Large intestine (tissue), 3 donors: ENCODE data around the gene CEP350. TPM values are rescaled to one million over a fixed set of nuclear protein-coding genes. Genes with fewer than 3 reads are reported as not detected.

ENCODE experiments used
- DNase-seq, 2 donors: peaks; one replicate each; pipeline versions ENCODE4 v3.0.0 to v3.0.0-alpha.2; 2013
- H3K27ac ChIP-seq: one replicate; pipeline ENCODE4 v1.5.1; 2013; ENCODE audit warnings: low read length
- H3K27me3 ChIP-seq: 2 replicates; pipeline ENCODE4 v1.6.1; 2013; ENCODE audit warnings: low read length; ENCODE audit not compliant: control insufficient read depth, insufficient read depth
- H3K36me3 ChIP-seq: 2 replicates; pipeline ENCODE4 v1.6.1; 2013; ENCODE audit warnings: low read length; ENCODE audit not compliant: control insufficient read depth, insufficient read depth
- H3K4me1 ChIP-seq: one replicate; pipeline ENCODE4 v1.6.1; 2013; ENCODE audit warnings: low read length; ENCODE audit not compliant: control insufficient read depth, insufficient read depth
- H3K4me3 ChIP-seq: one replicate; pipeline ENCODE4 v1.5.1; 2013; ENCODE audit warnings: low read length
- H3K9me3 ChIP-seq: one replicate; pipeline ENCODE4 v1.6.1; 2013; ENCODE audit warnings: mild to moderate bottlenecking, low read depth, low read length, moderate library complexity; ENCODE audit not compliant: control insufficient read depth
- WGBS: methylation state at CpG from one replicate; pipeline ENCODE4 v1.1.5; 2013; ENCODE audit warnings: low lambda C conversion rate; ENCODE audit not compliant: insufficient coverage; 5-methylcytosine and 5-hydroxymethylcytosine counted together
- polyA plus RNA-seq: library from polyadenylated mRNA; unstranded; fragments of 120-200 nt; gene quantifications from one replicate; pipeline ENCODE4 v1.2.1, GENCODE V29; 2013

CEP350 gene
- polyA plus RNA-seq, 1 donor: 34.2 TPM

DNA sequence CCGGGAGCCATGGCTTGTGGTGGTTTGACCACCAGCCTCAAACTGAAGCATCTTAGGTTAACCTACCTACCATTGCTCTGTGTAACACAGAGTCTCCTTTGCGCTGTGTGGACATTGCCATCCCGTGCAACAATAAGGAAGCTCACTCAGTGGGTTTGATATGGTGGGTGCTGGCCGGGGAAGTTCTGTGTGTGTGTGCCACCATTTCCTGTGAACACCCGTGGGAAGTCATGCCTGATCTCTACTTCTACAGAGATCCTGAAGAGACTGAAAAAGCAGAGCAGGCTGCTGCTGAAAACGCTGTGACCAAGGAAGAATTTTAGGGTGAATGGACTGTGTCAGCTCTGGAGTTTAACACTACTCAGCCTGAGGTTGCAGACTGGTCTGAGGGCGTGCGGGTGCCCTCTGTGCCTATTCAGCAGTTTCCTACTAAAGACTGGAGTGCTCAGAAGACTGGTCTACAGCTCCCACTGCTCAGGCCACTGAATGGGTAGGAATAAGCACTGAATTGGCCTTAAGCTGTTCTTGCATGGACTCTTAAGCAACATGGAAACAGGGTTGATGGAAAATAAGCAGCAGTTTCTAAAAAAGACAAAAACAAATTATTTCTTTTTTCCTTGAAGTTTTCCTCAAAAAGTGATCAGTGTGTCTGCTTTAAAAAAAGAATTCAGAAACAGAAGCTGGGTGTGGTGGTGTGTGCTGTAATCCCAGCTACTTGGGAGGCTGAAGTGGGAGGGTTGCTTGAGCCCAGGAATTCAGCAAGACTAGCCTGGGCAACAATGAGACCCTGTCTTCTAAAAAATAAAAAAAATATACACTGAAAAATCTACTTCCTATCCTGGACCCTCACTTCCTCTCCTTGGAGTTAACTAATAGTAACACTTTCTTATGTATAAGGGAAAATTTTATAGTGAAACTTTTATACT lies 14.6 kb downstream of the CEP350 start:
- H3K4me3 ChIP-seq: no peak overlapping the region
- no peak overlapping the region for H3K27ac ChIP-seq
- no peaks in the 10 kb centered on the region for H3K27me3 ChIP-seq
- H3K9me3 ChIP-seq: no peaks in the 10 kb centered on the region
- no CpG with 5 or more reads among the region's 8 CpGs for WGBS
- no peaks in the 10 kb centered on the region for H3K4me1 ChIP-seq
- DNase-seq: no peak
- H3K36me3 ChIP-seq: peaks cover 8% of the 10 kb centered on the region

DNA sequence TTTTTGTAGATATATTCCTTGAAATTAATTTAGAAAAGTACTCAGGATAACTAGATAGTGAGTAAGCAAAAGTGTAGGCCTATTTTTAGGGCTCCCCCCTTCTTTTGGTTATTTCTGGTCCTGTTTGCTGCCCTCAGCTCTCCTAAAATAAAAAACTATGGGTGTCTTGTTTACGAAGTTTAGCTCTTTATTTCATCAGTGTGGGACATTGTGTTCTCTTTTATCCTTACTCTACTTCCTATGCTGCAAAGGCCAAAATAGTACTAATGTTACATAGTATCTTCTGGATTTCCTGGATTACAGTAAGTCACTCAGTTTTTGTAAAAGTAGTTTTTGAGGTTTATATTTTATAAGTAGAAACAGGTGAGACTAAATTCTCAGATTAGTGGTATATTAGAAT lies 15.4 kb downstream of the CEP350 start:
- no peaks in the 10 kb centered on the region for H3K27me3 ChIP-seq
- peaks cover 8% of the 10 kb centered on the region for H3K36me3 ChIP-seq
- no peaks in the 10 kb centered on the region for H3K4me1 ChIP-seq
- no peak for DNase-seq
- no peaks in the 10 kb centered on the region for H3K9me3 ChIP-seq
- no peak overlapping the region for H3K27ac ChIP-seq
- no peak overlapping the region for H3K4me3 ChIP-seq
- 89% methylated on average over 1 of the region's 1 CpG for WGBS

DNA sequence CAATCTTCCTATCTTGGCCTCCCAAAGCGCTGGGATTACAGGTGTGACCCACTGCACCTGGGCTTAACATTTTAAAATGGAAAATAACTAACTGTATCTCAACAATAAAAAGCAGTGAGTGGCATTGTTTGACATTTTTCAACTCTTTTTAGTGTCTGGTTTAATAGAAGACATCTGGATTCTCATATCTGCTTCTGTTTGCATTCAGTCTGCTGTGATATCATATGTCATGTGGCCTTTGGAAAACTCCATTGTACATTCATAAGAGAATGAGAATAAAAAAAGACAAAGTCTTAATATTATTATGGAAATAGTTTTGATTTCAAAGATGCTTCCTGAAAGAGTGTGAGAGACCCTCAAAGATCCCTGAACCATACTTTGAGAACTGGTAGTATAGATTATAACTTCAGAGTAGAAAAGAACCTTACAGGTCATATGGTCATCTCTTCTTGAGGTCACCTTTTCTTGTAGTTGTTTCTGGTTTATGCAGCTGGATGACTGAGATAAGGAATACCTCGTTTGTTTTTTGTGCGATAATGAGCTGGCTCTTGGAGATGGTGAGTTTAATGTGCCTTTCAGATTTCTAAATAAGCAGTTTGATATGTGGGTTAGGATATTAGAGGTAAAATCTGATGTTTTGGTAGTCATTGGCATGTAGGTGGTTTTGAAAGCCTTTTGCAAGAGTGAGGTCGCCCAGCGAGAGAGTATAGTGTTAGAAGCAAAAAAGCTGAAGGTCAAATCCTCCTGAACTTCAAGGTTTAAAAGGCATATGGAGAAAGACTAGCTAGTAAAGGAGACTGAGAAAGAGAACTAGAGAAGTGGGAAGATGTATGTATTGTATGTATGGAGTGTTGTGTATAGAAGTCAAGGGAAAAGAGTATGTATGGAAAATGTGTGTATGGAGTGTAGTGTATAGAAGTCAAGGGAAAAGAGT lies 17.2 kb downstream of the CEP350 start:
- no peaks in the 10 kb centered on the region for H3K9me3 ChIP-seq
- H3K36me3 ChIP-seq: peaks cover 8% of the 10 kb centered on the region
- DNase-seq: no peak
- H3K4me1 ChIP-seq: no peaks in the 10 kb centered on the region
- WGBS: 73% methylated on average over 3 of the region's 5 CpGs
- no peak overlapping the region for H3K27ac ChIP-seq
- no peaks in the 10 kb centered on the region for H3K27me3 ChIP-seq
- H3K4me3 ChIP-seq: no peak overlapping the region

DNA sequence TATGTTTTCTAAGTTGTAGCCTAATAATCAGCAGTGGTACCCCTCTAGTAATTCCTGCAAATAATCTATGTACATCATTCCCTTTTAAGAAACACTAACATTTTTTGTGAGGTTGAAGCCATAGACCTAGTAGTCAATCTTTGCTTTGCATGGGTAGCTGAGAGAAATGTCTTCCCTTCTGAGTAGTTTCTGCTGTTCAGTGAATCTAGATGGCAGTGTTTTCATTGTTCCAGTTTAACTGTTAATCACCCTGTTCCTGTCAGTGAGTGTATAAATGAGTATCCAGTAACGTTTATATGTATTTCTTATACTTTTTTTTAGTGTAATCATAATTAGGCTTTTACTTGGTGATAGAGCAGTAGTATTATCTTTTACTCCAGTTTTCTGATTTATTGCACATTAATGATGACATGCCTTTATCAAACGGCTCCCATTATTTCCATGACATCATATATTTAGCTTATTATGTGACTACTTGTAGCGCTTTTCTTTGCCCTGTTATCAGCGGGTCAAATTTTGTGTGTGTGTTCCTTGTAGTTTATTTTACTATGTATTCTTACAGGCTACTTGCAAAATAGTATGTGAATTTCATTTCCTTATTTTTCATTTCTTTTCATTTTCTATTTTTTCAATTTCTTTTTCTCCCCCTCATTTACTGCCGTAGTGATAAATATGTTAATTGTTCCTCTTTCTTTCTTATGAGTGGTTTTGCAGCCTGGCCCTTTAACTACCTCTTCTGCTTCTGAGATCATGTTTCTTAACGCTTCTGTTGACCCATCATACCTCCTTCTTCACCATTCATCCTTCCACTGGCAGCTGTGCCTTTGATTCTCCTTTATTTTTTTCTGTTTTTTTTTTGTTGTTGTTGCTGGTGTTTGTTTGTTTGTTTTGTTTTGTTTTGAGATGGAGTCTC lies 18.8 kb downstream of the CEP350 start:
- Histone ChIP-seq H3K36me3 (peaks cover 8% of the 10 kb centered on the region), H3K27ac (no peak overlapping the region), H3K9me3 (no peaks in the 10 kb centered on the region), H3K27me3 (no peaks in the 10 kb centered on the region), H3K4me1 (no peaks in the 10 kb centered on the region), H3K4me3 (no peak overlapping the region)
- WGBS: 74% methylated on average over 5 of the region's 6 CpGs
- no peak for DNase-seq

DNA sequence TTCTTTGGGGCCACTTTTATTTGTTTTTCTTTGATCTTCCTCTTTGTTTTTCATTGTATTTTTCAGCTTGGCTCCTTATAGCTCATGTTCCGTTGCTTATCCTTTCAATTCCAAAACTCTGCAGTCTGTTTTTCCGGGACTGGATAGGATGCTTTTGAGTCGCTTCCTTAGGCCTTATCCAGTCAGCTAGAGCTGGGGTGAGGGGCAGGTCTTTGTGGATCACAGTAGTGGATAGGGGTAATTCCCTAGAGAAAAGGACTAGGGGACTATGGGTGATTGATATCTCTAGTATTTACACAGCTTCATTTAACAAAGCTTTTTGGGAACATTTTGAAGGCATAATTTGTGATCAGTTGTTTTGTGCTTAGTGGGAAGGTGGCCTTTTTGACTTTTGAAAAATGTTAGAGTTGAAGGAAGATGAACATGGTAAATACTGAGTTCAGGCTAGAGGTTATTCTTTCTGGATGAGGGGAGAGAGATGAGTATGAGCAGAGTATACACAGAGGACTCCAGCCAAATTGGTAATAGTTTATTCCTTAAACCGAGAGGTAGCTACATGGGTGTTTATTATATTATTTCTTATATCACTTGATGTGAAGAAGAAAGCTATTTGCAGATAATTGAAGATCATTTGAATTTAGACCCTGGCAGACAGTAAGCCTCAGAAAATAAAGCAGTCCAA lies 22.5 kb downstream of the CEP350 start:
- H3K27me3 ChIP-seq: no peaks in the 10 kb centered on the region
- H3K4me3 ChIP-seq: no peak overlapping the region
- no peak for DNase-seq
- H3K27ac ChIP-seq: no peak overlapping the region
- no peaks in the 10 kb centered on the region for H3K9me3 ChIP-seq
- no peaks in the 10 kb centered on the region for H3K36me3 ChIP-seq
- WGBS: 84% methylated on average over 3 of the region's 4 CpGs
- H3K4me1 ChIP-seq: no peaks in the 10 kb centered on the region

DNA sequence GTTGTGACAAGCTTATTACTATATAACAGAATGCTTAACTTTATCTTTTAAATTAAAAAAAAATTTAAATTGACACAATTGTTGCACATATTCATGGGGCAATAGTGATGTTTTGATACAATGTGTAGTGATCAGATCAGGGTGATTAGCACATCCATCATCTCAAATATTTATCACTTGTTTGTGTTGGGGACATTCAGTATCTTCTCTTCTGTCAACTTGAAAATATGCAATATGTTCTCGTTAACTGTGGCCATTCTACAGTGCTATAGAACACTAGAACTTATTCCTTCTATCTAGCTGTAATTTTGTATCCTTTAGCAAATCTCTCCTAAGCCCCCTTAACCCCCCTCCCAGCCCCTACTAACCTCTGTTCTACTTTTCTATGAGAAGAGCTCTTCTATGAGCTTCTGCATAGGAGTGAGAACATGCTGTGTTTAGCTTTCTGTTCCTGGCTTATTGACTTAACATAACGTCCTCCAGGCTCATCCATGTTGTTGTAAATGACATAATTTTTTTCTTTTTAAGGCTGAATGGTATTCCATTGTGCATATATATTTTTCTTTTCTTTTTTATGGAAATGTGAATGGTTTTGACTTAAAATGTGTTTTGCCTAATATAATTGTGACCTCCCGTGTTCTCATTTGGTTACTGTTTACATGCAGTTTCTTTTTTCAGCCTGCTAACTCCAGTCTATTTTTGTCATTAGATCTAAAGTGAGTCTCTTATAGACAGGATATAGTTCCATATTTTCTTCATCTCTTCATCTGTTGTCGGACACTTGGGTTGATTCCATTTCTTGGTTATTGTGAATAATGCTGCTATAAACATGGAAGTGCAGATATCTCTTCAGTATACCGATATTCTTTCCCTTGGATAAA lies 23.8 kb downstream of the CEP350 start:
- no peak overlapping the region for H3K4me3 ChIP-seq
- H3K4me1 ChIP-seq: no peaks in the 10 kb centered on the region
- no peaks in the 10 kb centered on the region for H3K36me3 ChIP-seq
- no peaks in the 10 kb centered on the region for H3K27me3 ChIP-seq
- DNase-seq: no peak
- H3K27ac ChIP-seq: no peak overlapping the region
- no peaks in the 10 kb centered on the region for H3K9me3 ChIP-seq
- WGBS: 93% methylated on average over 3 of the region's 5 CpGs

DNA sequence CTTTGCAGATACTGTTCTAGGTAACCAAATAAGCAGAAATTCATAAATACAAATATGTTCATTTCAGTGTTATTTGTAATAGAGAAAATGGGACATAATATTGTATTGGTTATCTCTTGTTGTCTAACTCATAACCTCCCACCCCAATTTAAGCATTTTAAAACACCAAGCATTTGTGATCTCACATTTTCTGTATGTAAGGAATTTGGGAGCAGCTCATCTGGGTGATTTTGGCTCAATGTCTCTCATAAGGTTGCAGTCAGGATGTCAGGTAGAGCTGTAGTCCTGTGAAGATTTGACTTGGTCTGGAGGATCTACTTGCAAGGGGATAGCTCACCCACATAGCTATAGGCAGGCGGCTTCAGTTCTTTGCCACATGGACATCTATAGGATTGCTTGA lies 29.5 kb downstream of the CEP350 start:
- WGBS: no CpG with 5 or more reads among the region's 1 CpG
- Histone ChIP-seq H3K27me3 (no peaks in the 10 kb centered on the region), H3K9me3 (no peaks in the 10 kb centered on the region), H3K4me3 (no peak overlapping the region), H3K36me3 (peaks cover 12% of the 10 kb centered on the region), H3K27ac (no peak overlapping the region), H3K4me1 (no peaks in the 10 kb centered on the region)
- no peak for DNase-seq

DNA sequence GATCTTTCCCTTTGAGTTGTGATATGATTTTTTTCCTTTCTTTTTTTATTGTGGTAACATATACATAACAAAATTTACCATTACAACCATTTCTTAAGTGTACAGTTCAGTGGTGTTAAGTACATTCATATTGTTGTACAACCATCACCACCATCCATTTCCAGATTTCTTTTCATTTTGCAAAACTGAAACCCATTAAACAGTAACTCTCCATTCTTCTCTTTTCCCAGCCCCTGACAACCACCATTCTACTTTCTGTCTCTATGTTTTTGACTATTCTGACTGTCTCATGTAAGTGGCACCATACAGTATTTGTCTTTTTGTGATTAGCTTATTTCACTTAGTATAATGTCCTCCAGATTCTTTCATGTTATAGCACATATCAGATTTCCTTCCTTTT lies 30.3 kb downstream of the CEP350 start:
- Histone ChIP-seq H3K27me3 (no peaks in the 10 kb centered on the region), H3K36me3 (peaks cover 15% of the 10 kb centered on the region), H3K27ac (no peak overlapping the region), H3K4me1 (no peaks in the 10 kb centered on the region), H3K4me3 (no peak overlapping the region), H3K9me3 (no peaks in the 10 kb centered on the region)
- DNase-seq: no peak

DNA sequence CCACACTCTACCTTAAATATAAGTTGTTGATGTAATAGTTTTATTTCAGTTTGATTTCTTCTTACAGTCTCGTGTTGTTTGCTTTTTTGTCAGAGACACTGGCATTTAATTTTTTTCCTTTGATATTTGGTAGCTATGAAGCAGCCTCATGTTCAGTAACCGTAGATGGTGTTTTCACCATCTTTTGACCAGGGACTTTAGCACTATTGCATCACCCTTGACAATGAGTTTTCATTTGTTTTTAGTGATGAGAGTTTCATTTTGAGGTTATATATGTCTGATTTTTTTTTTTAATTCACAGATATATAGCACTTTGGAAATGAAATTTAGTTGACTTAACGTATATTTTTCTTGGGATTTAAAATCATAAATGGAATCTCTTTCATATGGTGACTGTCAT lies 36.2 kb downstream of the CEP350 start:
- no peaks in the 10 kb centered on the region for H3K4me1 ChIP-seq
- no peak for DNase-seq
- H3K27ac ChIP-seq: no peak overlapping the region
- peaks cover 30% of the 10 kb centered on the region for H3K36me3 ChIP-seq
- no peaks in the 10 kb centered on the region for H3K27me3 ChIP-seq
- no peaks in the 10 kb centered on the region for H3K9me3 ChIP-seq
- WGBS: 100% methylated on average over 1 of the region's 3 CpGs
- H3K4me3 ChIP-seq: no peak overlapping the region
